Transverse colon (tissue), 4 donors: ENCODE data around the gene LDLRAD4. TPM values are rescaled to one million over a fixed set of nuclear protein-coding genes. Genes with fewer than 3 reads are reported as not detected.

Experiments
- DNase-seq: peaks from one replicate; pipeline ENCODE4 v3.0.0-alpha.2; 2019
- H3K27ac ChIP-seq, 4 donors: fragments of 200-600 bp; sonication (generic); 2 replicates each; pipeline ENCODE4 v1.5.1; 2016 to 2018; ENCODE audit warnings: inconsistent platforms in 4 of 4
- H3K27me3 ChIP-seq: fragments of 200-600 bp; sonication (generic); 2 replicates; pipeline ENCODE4 v1.5.1; 2017; ENCODE audit warnings: inconsistent platforms
- H3K36me3 ChIP-seq, 4 donors: fragments of 200-600 bp; sonication (generic); 2 replicates each; pipeline ENCODE4 v1.5.1; 2017 to 2019; ENCODE audit warnings: inconsistent platforms in 4 of 4
- H3K4me1 ChIP-seq, 4 donors: fragments of 200-600 bp; sonication (generic); 2 replicates each; pipeline ENCODE4 v1.5.1; 2017 to 2020; ENCODE audit warnings: inconsistent platforms in 4 of 4
- H3K4me3 ChIP-seq, 4 donors: fragments of 200-600 bp; sonication (generic); 1 replicate in 1 of 4; 2 replicates in 3 of 4; pipeline versions ENCODE4 v1.5.1 to v1.6.1; 2017 to 2019; ENCODE audit warnings: inconsistent platforms in 4 of 4
- H3K9me3 ChIP-seq, 2 donors: fragments of 200-600 bp; sonication (generic); 2 replicates each; pipeline ENCODE4 v1.5.1; 2017 to 2019; ENCODE audit warnings: inconsistent platforms in 2 of 2
- CTCF ChIP-seq, 5 experiments: fragments of 200-600 bp in 3 of 5; fragments of 450-650 bp in 2 of 5; sonication (generic) in 3 of 5; IDR thresholded peaks; 1 replicate in 2 of 5; 2 replicates in 3 of 5; pipeline ENCODE4 v1.5.1; 2016 to 2017; ENCODE audit warnings: antibody characterized with exemption in 5 of 5, inconsistent platforms in 3 of 5, mild to moderate bottlenecking in 2 of 5, moderate library complexity in 1 of 5
- EP300 ChIP-seq: sonication (generic); formaldehyde crosslinking; IDR thresholded peaks from one replicate; pipeline ENCODE4 v1.6.1; 2017; ENCODE audit warnings: antibody characterized with exemption, low read depth
- POLR2A ChIP-seq: fragments of 450-650 bp; IDR thresholded peaks from one replicate; pipeline ENCODE4 v1.6.1; 2016; ENCODE audit warnings: antibody characterized with exemption, mild to moderate bottlenecking, moderate library complexity
- POLR2AphosphoS5 ChIP-seq, 3 donors: sonication (generic); formaldehyde crosslinking; IDR thresholded peaks; one replicate each; pipeline ENCODE4 v1.6.1; 2016; ENCODE audit warnings: antibody characterized with exemption in 3 of 3
- WGBS, 2 donors: methylation state at CpG; one replicate each; pipeline ENCODE4 v1.1.5; 2018; ENCODE audit warnings: low coverage in 1 of 2; 5-methylcytosine and 5-hydroxymethylcytosine counted together
- in situ Hi-C, 4 donors: fragments of 200-750 bp; cut with MboI; loops; one replicate each; pipeline versions ENCODE4 v1.15.0 to v1.15.1; 2017; ENCODE audit warnings: low sequenced_read_pairs in 3 of 4, low pct_ligation_motif_present in 1 of 4, low pct_unique_long_range_greater_than_20kb in 1 of 4
- intact Hi-C: fragments of 100-400 bp; cut with DNase I; formaldehyde crosslinking; loops from one replicate; pipeline ENCODE4 v1.15.1; 2023; ENCODE audit warnings: low total_unique reads
- total RNA-seq, 4 donors: library from RNA; depleted of rRNA; stranded (reverse); fragments of >200 nt; gene quantifications; one replicate each; pipeline ENCODE4 v1.1.0, GENCODE V29; 2016

Gene LDLRAD4
- total RNA-seq, 4 donors from 2014 or later, result 34.8 to 277 (median 60.6) TPM

- H3K9me3 ChIP-seq, result no peaks in the 10 kb centered on the region
- H3K4me3 ChIP-seq, result peak overlapping the region in 3 of 4 donors; percentile 2 to 39 (median 20)
- 45% methylated on average over 21 of the region's 24 CpGs; no CpG with 5 or more reads in 1 of the 2 donors for WGBS, 2 donors
- H3K27ac ChIP-seq, result peak overlapping the region; percentile 27 to 65 (median 44)
- in situ Hi-C loops (no loop called here), intact Hi-C loops (no loop called here)
- DNase-seq, result no peak
- peaks cover 5 to 30% (median 12%) of the 10 kb centered on the region in 4 donors for H3K4me1 ChIP-seq
- H3K36me3 ChIP-seq, result no peaks in the 10 kb centered on the region
- H3K27me3 ChIP-seq, result no peaks in the 10 kb centered on the region
- TF ChIP-seq POLR2A, result no peak
- no peak for TF ChIP-seq POLR2AphosphoS5 (IDR thresholded peaks at IDR 0.05)
- no peak for TF ChIP-seq CTCF (IDR thresholded peaks at IDR 0.05)
- TF ChIP-seq EP300, result no peak
These were observed 393.1 kb downstream of the LDLRAD4 start for GRCh38 chr18:13611601-13612195.

GRCh38 chr18:13612196-13612997 is 393.8 kb downstream of the LDLRAD4 start:
- intact Hi-C loops (no loop called here), in situ Hi-C loops (no loop called here)
- Histone ChIP-seq H3K27ac (peak overlapping the region; percentile 27 to 65 (median 44)), H3K9me3 (no peaks in the 10 kb centered on the region), H3K4me1 (peaks cover 5 to 30% (median 12%) of the 10 kb centered on the region in 4 donors), H3K36me3 (no peaks in the 10 kb centered on the region), H3K4me3 (peak overlapping the region in 3 of 4 donors; percentile 2 to 39 (median 20)), H3K27me3 (no peaks in the 10 kb centered on the region)
- TF ChIP-seq CTCF (IDR thresholded peaks at IDR 0.05) (no peak), POLR2A (peak; percentile 17)
- WGBS, 2 donors, result 57 to 67% methylated on average over 1 to 20 of the region's 20 CpGs
- peak; percentile 69 for DNase-seq

GRCh38 chr18:13613099-13613498 is 394.5 kb downstream of the LDLRAD4 start:
- H3K36me3 ChIP-seq, result no peaks in the 10 kb centered on the region
- in situ Hi-C loops, result no loop called here
- H3K27me3 ChIP-seq, result no peaks in the 10 kb centered on the region
- TF ChIP-seq CTCF (IDR thresholded peaks at IDR 0.05), result no peak
- TF ChIP-seq POLR2AphosphoS5 (IDR thresholded peaks at IDR 0.05), result no peak
- no peak for TF ChIP-seq POLR2A
- TF ChIP-seq EP300, result no peak
- intact Hi-C loops, result no loop called here
- H3K9me3 ChIP-seq, result no peaks in the 10 kb centered on the region
- no peak overlapping the region for H3K27ac ChIP-seq
- H3K4me1 ChIP-seq, result peaks cover 5 to 30% (median 12%) of the 10 kb centered on the region in 4 donors
- DNase-seq, result no peak
- H3K4me3 ChIP-seq, result peak overlapping the region in 1 of 4 donors; percentile 2

- Histone ChIP-seq H3K4me1 (peaks cover 5 to 30% (median 12%) of the 10 kb centered on the region in 4 donors), H3K9me3 (no peaks in the 10 kb centered on the region), H3K36me3 (no peaks in the 10 kb centered on the region), H3K27ac (peak overlapping the region in 2 of 4 donors; percentile 31 to 55), H3K4me3 (no peak overlapping the region), H3K27me3 (no peaks in the 10 kb centered on the region)
- intact Hi-C loops, result no loop called here
- WGBS, 2 donors, result 51 to 63% methylated on average over 3 to 21 of the region's 21 CpGs
- in situ Hi-C loops, result no loop called here
- DNase-seq, result no peak
- TF ChIP-seq EP300 (no peak), POLR2AphosphoS5 (IDR thresholded peaks at IDR 0.05) (no peak), CTCF (IDR thresholded peaks at IDR 0.05) (no peak), POLR2A (no peak)
These were observed 395.3 kb downstream of the LDLRAD4 start for GRCh38 chr18:13613591-13614501.
